ENCODE measurements around the gene ENG. TPM values are rescaled to one million over a fixed set of nuclear protein-coding genes. Genes with fewer than 3 reads are reported as not detected.
"Not testable (repeated sequence)": the region's sequence is repeated elsewhere in the genome, so short reads cannot be mapped to it uniquely, and the experiment has no call there.

Gene ENG
- total RNA-seq, 1 donor from 2014 or later, result 565 TPM

GRCh38 chr9:127878652-127879390 lies 24.4 kb upstream of the ENG start:
- no peak for DNase-seq (ENCODE audit: extremely low read depth, low read depth, low spot score)

- no peak for DNase-seq (ENCODE audit: extremely low read depth, low read depth, low spot score)
These were observed 23.7 kb upstream of the ENG start for GRCh38 chr9:127878001-127878651.

- no peak for DNase-seq (ENCODE audit: extremely low read depth, low read depth, low spot score)
These were observed 23.1 kb upstream of the ENG start, which contains the start of gene AK1 for GRCh38 chr9:127877566-127877998. Gene AK1, minus strand, starts transcription at chr9:127877675. Its CDS starts 3,058 bp downstream, at chr9:127874617.

GRCh38 chr9:127876764-127877562 lies 22.5 kb upstream of the ENG start:
- no peak for DNase-seq (ENCODE audit: extremely low read depth, low read depth, low spot score)

- DNase-seq (ENCODE audit: extremely low read depth, low read depth, low spot score), result no peak
These were observed 21.7 kb upstream of the ENG start for GRCh38 chr9:127876026-127876763.

GRCh38 chr9:127875306-127875966 lies 21.0 kb upstream of the ENG start:
- DNase-seq (ENCODE audit: extremely low read depth, low read depth, low spot score), result no peak

- DNase-seq (ENCODE audit: extremely low read depth, low read depth, low spot score), result no peak
These were observed 20.1 kb upstream of the ENG start for GRCh38 chr9:127874301-127875221.

- no peak for DNase-seq (ENCODE audit: extremely low read depth, low read depth, low spot score)
These were observed 19.4 kb upstream of the ENG start for GRCh38 chr9:127873886-127874285.

GRCh38 chr9:127873223-127873691 lies 18.8 kb upstream of the ENG start:
- no peak for DNase-seq (ENCODE audit: extremely low read depth, low read depth, low spot score)

- DNase-seq (ENCODE audit: extremely low read depth, low read depth, low spot score), result no peak
These were observed 18.1 kb upstream of the ENG start for GRCh38 chr9:127872369-127873222.

- DNase-seq (ENCODE audit: extremely low read depth, low read depth, low spot score), result no peak
These were observed 17.1 kb upstream of the ENG start for GRCh38 chr9:127871531-127871930.

- DNase-seq (ENCODE audit: extremely low read depth, low read depth, low spot score), result no peak
These were observed 16.4 kb upstream of the ENG start for GRCh38 chr9:127870887-127871286.

GRCh38 chr9:127870153-127870491 lies 15.7 kb upstream of the ENG start:
- not testable (repeated sequence) for DNase-seq (ENCODE audit: extremely low read depth, low read depth, low spot score)

- DNase-seq (ENCODE audit: extremely low read depth, low read depth, low spot score), result no peak
These were observed 15.1 kb upstream of the ENG start for GRCh38 chr9:127869310-127870152.

GRCh38 chr9:127868278-127868902 lies 13.9 kb upstream of the ENG start:
- DNase-seq (ENCODE audit: extremely low read depth, low read depth, low spot score), result no peak

- DNase-seq (ENCODE audit: extremely low read depth, low read depth, low spot score), result no peak
These were observed 13.2 kb upstream of the ENG start for GRCh38 chr9:127867356-127868277.

All from glomerular endothelial cell (primary cell).